Measurements from ENCODE around the gene BBS4.

DNA sequence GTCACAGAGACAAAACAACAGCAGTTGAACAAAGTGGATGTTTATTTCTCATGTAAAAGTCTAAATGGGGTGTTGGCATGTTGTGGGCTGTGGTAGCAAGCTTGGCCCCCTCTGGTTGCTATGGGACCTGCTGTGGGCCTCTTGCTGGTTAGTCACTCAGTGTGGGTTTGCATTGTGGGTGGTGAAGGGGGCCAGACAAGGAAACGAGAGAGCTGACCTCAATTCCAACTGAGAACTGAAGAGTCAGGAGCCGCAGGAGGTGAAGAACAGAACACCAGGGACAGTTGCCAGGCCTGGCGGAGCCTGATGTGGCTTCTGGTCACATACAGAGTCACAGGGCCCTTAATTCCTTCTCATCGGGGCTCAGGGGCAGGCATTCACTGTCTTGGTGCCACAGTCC, 99.4 kb downstream of the BBS4 start:
- no peak for TF ChIP-seq MAFK (IDR thresholded peaks at IDR 0.05; ENCODE audit: low read length)
- no peak for TF ChIP-seq KAT7 (CRISPR knock-in tag; IDR thresholded peaks at IDR 0.05; ENCODE audit: borderline replicate concordance)

All from K562 (cell line).